GM21528 (cell line): ENCODE measurements around the gene KHDC4.
"Not testable (repeated sequence)": the region's sequence is repeated elsewhere in the genome, so short reads cannot be mapped to it uniquely, and the experiment has no call there.

ENCODE experiments used
- ATAC-seq: cut with Tn5 transposase; IDR thresholded peaks from one replicate; pipeline ENCODE4 v1.9.1; 2021; ENCODE audit warnings: mild to moderate bottlenecking, moderate library complexity; ENCODE audit not compliant: unreplicated experiment, low FRiP score

Gene KHDC4

DNA sequence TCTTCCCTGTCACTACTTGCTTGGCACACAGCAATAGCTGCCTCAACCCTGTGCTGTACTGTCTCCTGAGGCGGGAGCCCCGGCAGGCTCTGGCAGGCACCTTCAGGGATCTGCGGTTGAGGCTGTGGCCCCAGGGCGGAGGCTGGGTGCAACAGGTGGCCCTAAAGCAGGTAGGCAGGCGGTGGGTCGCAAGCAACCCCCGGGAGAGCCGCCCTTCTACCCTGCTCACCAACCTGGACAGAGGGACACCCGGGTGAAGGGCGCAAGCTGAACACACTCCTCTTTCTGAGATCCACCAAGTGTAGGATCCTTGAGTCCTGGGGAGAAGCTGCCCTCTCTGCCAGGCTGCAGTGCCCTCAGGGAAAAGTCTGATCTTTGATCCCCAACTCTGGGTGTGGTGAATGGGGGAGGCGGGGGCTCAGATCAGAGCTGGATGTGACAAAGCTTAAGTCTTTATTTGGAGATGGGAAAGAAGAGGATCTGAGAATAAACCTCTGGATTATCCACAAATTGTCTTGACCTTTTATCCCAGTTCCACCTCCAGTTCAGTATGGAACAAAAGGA is 8.4 kb upstream of the KHDC4 start:
- no peak for ATAC-seq

DNA sequence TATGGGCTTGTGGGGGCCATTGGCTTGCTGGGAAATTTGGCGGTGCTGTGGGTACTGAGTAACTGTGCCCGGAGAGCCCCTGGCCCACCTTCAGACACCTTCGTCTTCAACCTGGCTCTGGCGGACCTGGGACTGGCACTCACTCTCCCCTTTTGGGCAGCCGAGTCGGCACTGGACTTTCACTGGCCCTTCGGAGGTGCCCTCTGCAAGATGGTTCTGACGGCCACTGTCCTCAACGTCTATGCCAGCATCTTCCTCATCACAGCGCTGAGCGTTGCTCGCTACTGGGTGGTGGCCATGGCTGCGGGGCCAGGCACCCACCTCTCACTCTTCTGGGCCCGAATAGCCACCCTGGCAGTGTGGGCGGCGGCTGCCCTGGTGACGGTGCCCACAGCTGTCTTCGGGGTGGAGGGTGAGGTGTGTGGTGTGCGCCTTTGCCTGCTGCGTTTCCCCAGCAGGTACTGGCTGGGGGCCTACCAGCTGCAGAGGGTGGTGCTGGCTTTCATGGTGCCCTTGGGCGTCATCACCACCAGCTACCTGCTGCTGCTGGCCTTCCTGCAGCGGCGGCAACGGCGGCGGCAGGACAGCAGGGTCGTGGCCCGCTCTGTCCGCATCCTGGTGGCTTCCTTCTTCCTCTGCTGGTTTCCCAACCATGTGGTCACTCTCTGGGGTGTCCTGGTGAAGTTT is 7.8 kb upstream of the KHDC4 start:
- no peak for ATAC-seq

DNA sequence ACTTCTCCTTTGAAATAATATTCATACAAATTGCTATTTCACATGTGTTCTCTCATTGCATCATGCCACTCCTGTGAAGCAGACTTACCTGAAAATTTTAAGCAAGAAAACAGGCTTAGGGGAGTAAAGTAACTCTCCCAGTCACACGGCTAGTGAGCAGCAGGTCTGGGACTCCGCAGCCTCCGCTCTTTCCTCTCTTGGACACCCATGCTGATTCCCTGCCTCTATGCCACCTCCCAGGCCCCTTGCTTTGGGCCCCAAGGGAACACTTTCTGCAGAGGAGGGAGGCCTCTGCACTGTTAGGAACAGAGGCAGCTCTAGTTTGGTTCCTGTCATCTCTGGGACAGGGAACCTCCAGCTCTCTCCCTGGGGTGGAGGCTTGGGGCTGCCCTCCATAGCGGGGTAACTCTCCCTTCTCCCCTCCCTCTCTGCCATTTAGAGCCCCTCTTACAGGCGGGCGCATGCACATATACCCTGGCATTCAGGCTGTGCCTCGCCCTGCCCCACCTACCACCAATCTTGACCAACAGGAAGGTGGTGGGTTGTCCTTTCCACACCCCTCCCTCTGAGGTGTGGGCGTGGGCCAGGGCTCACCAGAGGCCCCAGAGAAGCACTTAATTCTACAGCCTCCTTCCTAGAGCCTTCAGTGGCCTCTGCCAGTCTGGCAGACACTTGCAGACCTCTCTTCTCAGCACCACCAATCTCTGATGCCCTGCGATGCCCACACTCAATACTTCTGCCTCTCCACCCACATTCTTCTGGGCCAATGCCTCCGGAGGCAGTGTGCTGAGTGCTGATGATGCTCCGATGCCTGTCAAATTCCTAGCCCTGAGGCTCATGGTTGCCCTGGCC is 7.0 kb upstream of the KHDC4 start, which contains the start of gene RXFP4:
RXFP4 (plus strand) TSS at position 646 of the 852 bp plus-strand sequence; CDS start at position 718, 72 bp downstream.
- ATAC-seq: no peak

DNA sequence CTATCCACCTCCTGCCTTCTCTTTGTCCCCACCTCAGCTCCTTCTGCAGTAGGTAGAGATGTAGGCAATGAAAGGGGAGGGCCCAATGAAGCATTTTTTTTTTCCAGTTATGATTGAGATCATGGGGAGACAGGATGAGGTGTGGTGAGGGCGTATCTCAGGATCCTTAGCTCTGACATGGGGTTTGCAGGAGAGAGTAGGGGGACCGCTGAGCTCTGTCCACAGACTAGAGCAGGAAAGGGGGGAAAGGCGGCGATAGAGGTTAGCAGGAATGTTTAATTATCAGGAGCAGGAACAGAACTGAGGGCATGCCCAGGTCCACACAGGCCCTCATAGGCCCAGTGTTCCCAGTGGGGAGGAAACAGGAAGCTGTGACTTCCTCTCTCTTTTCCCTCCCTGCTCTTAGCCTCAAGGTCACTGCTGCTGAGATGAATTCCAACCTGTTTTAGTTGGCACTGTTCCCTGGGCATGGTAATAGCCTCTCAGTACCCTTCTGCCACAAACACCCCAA is 6.3 kb upstream of the KHDC4 start:
- no peak for ATAC-seq

DNA sequence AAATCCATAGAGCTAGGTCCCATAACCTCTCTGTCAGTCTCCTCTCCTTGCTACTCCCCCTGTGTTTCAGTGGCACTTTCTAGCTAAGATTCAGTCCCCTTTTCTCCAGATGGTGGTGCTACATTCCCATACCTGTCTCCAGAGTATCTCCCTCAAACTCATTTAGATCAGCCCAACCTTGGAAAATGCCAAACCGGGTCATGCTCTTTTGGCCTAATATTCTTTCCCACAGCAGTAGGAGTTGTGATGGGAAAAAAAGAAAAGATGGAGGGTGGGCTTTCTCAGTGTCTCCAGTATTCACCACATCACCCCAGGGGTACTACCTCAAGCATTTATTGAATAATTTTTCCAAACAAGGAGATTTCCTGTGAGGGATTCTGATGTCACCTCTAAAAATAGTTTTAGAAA is 4.0 kb upstream of the KHDC4 start:
- no peak for ATAC-seq

DNA sequence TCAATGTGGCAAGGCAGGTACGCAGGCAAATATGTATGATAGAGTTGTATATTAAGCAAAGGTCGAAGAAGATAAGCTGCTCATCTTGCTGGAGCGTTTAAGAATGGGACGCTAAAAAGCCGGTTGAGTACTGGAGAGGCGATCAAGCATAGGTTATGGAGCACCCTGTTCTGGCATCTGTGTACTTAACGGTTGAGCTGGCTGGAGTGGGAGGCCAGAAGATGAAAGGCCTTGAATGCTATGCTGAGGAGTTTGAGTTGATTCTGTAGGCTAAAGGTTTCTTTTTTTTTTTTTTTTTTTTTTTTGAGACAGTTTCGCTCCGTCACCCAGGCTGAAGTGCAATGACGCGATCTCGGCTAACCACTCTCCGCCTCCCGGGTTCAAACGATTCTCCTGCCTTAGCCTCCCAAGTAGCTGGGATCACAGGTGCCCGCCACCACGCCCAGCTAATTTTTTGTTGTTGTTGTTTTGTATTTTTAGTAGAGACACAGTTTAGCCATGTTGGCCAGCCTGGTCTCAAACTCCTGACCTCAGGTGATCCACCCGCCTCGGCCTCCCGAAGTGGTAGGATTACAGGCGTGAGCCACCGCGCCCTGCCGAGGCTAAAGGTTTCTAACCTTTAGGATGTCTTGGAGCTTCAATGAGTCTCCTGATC is 850 bp upstream of the KHDC4 start:
- ATAC-seq: no peak

DNA sequence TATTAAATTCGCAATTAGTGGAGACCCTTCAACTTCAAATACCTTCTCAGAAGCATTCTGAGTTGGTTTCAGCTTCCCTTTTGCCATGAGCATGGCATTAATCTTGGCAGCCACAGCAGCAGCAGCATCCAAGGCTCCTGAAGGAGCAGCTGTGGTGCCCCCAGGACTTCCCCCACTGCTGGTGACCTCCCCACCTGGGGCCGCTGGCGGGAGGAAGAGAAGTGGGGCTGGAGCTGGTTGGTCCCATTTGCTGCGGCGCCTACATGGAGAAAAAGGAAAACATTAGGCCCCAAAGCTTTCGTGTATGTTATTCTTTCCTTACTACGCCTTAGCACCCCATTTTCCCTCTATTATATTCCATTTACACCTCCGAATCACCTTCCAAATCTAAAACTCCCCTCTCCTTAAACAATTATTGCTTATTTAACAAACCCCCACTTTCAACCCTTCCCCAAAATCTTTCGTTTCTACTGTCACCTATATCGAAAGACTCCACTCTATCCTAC is 569 bp downstream of the KHDC4 start:
- no peak for ATAC-seq

DNA sequence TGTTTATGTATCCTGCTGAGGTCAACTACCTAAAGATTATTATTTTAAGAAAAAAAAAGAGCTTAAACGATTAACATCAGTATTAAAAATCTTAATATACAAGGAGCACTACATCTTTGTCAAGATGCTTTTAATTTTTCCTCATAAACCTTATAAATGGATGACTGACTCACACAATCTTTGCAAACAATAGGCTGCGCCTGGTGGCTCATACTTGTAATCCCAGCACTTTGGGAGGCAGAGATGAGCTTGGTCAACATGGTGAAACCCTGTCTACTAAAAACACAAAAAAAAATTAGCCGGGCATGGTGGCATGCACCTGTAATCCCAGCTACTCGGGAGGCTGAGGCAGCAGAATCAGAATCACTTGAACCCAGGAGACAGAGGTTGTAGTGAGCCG is 1.7 kb downstream of the KHDC4 start:
- ATAC-seq: no peak

DNA sequence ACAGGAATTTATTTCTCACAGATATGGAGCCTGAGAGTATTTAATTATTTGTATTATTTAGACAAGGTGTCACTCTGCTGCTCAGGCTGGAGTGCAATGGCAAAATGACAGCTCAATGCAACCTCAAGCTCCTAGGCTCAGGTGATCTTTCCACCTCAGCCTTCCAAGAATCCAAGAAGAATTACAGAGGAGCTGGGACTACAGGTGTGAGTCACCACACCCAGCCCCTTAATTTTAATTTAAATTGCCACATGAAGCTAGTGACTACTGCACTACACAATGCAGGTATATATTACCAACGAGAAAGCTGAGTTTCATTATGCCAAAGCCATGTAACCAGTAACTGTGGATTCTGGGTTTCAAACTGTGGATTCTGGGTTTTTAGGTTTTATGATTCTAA is 2.1 kb downstream of the KHDC4 start:
- no peak for ATAC-seq

DNA sequence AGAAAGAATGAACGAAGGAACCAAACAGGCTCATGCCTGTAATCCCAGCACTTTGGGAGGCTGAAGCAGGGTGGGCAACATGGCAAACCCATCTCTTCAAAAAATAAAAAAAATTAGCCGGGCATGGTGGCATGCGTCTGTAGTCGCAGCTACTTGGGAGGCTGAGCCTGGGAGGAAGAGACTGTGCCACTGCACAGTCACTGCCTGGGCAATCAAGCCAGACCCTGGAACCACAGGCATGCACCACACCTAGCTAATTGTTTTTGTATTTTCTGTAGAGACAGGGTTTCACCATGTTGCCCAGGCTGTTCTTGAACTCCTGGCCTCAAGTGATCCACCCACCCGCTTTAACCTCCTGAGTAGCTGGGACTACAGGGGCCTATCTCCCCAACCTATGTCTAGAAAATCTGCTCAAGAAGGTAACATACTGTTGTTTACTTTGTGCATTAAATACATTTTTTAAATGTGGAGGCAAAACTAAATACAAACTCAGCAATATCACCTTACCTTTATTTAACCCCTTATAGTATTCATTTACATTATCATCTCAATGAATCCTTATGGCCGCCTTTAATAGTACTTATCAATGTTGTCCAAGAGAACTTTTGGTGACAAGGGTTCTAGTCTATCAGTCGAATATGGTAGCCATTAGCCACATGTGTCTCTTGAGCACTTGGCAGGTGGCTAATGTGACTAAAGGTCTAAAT is 2.7 kb downstream of the KHDC4 start:
- no peak for ATAC-seq

DNA sequence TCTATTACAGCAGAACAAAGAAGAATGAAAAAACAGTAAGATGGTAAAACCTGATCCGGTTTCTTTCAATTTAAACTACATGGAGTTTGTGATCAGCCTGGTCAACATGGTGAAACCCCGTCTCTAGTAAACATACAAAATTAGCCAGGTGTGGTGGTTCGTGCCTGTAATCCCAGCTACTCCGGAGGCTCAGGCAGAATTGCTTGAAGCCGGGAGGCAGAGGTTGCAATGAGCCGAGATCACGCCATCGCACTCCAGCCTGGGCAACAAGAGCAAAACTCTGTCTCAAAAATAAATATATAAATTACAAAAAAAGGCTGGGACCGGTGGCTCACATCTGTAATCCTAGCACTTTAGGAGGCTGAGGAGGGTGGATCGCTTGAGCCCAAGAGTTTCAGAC is 3.5 kb downstream of the KHDC4 start:
- not testable (repeated sequence) for ATAC-seq

DNA sequence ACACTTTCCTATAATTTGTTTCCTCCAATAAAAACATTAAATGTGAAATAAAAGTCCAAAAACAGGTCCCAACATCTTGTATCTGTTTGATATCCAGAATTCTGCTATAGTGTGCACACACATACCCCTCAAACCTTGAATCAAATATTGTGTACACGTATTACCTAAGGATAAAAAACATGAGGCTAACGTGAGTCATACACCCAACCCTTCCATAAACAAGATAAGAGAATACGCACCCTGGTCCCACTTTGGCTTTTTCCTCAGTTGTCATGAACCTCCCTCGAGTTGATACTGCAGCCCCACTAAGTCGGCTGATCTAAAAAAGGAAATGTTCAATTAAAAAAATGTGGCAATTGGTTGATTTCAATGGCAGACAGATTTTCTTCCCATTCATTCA is 5.2 kb downstream of the KHDC4 start:
- ATAC-seq: no peak

DNA sequence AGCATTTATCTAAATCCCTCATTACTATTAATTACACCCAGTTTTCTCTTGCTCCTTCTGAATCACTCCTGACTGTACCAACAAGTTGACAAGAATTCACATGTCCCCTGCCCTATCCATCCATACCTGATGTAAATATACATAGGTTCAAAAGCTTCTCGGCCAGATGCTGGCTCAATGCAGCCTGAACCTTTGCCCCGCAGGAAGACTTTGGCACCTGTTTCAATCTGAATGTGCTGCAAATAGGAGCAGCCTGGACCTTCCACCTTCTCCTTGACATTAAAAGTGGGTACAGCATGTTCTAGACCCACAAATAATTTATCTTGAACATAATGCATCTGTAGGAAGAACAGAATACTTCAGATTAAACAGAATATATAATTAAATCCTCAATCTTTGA is 8.7 kb downstream of the KHDC4 start:
- no peak for ATAC-seq

DNA sequence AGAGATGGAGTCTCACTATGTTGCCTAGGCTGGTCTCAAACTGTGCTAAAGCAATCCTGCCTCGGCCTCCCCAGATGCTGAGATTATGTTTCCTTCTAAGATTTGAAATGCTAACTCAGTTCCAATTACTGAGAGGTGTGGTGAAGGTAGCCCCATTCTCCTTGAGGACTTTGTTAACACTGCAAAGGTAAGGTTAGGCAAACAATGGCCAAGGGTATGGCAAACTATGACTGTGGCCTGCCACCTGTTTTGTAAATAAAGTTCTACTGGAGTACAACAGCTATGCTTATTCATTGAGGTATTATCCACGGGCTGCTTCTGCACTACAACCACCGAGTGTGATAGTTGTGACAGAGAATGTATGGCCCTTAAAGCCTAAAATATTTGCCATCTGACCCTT is 13.5 kb downstream of the KHDC4 start:
- ATAC-seq: no peak

DNA sequence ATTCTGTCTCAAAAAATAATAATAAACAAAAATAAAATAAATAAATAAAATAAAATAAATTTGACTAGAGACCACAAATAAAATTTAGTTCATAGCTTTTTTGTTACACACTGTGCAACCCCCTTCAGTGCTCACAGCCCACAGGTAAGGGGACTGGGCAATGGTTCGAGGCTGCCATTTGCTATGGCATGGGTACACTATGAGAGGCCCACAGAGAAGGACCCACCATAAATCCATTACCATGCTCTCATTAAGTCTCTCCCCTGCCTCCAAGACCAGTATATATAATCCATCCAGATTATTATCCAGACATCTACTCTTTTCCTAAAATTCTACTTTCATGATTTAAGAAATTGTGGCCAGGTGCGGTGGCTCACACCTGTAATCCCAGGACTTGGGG is 14.4 kb downstream of the KHDC4 start:
- ATAC-seq: no peak

DNA sequence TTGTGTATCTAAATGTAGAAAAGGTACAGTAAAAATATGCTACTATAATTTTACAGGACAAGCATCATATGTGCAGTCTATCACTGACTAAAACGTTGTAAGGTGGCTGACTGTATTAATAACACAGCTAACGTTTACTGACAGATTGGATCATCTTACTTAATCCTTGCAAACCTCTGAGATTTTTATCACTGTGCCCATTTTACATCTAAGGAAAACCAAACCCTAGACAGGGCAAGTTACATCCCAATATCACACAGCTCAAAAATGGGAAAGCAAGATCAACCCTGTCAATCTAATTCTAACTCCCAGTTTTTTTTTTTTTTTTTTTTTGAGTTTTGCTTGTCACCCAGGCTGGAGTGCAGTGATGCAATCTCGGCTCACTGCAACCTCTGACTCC is 15.6 kb downstream of the KHDC4 start:
- no peak for ATAC-seq

DNA sequence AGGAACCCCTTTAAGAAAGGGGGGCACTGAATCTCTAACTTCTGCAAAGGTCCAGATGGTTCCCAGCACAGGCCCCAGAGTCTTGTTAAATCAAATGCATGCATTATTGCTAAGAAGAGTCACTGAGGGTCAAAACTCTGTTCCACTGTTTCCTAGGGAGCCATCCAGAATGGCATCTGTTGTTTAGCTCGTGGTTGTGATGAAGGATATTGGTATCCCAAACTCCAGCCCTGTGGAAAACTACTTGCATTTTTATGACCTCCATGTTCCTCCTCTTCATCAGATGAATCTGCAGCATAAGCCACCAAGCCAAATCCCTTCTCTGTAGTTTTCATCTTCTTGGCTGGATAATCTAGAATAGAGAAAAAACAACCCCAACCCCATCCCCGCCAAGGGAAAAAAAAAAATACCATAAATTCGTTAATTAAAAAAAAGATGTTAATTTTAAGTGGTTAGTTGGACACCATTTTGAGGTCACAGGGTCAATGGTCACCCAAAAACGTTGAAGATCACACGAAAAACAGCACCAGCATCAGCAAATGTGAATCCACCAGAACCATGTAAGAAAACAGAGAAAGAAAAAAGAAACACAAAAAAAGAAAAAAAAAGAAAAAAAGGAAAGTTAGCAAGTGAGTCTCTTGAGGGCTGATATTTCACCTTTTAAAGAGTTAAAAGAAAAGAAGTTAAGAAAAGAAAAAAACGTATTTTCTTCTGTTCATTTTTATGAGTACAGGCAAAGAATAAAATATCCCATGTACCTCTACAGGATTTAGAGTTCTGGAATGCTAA is 20.1 kb downstream of the KHDC4 start:
- no peak for ATAC-seq

DNA sequence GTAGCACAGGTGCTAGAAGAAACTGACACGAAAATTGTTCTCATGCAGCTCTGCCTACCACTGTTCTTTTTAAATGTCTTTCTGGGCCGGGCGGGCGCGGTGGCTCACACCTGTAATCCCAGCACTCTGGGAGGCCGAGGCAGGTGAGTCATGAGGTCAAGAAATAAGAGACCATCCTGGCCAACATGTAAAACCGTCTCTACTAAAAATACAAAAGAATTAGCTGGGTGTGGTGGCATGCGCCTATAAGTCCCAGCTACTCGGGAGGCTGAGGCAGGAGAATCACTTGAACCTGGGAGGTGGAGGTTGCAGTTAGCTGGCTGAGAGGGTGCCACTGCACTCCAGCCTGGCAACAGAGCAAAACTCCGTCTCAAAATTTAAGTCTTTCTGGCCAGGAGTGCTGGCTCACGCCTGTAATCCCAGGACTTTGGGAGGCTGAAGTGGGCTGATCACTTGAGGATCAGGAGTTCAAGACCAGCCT is 22.1 kb downstream of the KHDC4 start:
- no peak for ATAC-seq
